Thoracic aorta (tissue), 2 donors: ENCODE results near the gene PLA1A. TPM values are rescaled to one million over a fixed set of nuclear protein-coding genes. Genes with fewer than 3 reads are reported as not detected.
"Not testable (repeated sequence)": the region's sequence is repeated elsewhere in the genome, so short reads cannot be mapped to it uniquely, and the experiment has no call there.

Experiments used
- ATAC-seq: fragments of 150-250 bp; one replicate; pipeline ENCODE4 v1.8.0; 2017; ENCODE audit warnings: low read depth; ENCODE audit not compliant: insufficient number of reproducible peaks, low FRiP score
- DNase-seq: peaks from one replicate; pipeline ENCODE4 v3.0.0-alpha.2; 2020; ENCODE audit warnings: low spot score
- H3K27ac ChIP-seq, 2 donors: fragments of 200-600 bp; sonication (generic); 1 replicate in 1 of 2; 2 replicates in 1 of 2; pipeline ENCODE4 v1.5.1; 2016; ENCODE audit warnings: mild to moderate bottlenecking in 2 of 2, moderate library complexity in 2 of 2
- H3K27me3 ChIP-seq: fragments of 200-600 bp; sonication (generic); replicated peaks from 2 replicates; pipeline ENCODE4 v1.6.0; 2016; ENCODE audit warnings: mild to moderate bottlenecking; ENCODE audit not compliant: insufficient read depth
- H3K36me3 ChIP-seq: fragments of 200-600 bp; sonication (generic); one replicate; pipeline ENCODE4 v1.5.1; 2016
- H3K4me1 ChIP-seq, 2 donors: fragments of 200-600 bp; sonication (generic); 1 replicate in 1 of 2; 2 replicates in 1 of 2; pipeline versions ENCODE4 v1.5.1 to v1.6.0; 2016; ENCODE audit warnings: low read depth in 2 of 2, mild to moderate bottlenecking in 1 of 2; ENCODE audit not compliant: control insufficient read depth in 1 of 2
- H3K4me3 ChIP-seq: fragments of 200-600 bp; sonication (generic); 2 replicates; pipeline ENCODE4 v1.5.1; 2016; ENCODE audit warnings: mild to moderate bottlenecking
- H3K9me3 ChIP-seq: fragments of 200-600 bp; sonication (generic); 2 replicates; pipeline ENCODE4 v1.5.1; 2016
- CTCF ChIP-seq: fragments of 200-600 bp; sonication (generic); IDR thresholded peaks from one replicate; pipeline ENCODE4 v1.5.1; 2019; ENCODE audit warnings: antibody characterized with exemption
- total RNA-seq, 2 donors: library from RNA; depleted of rRNA; stranded (reverse); fragments of >200 nt; gene quantifications; one replicate each; pipeline versions ENCODE4 v1.1.0 to v1.2.3, GENCODE V29; 2016

The PLA1A gene
- total RNA-seq, result 10 to 100 TPM in 1 of 2 donors, 1 to 10 TPM in 1; 4.9 to 20.8 TPM

GRCh38 chr3:119597548-119598288, at the start of gene PLA1A:
PLA1A (plus strand) TSS chr3:119597885; CDS start chr3:119597914, 29 bp downstream.
- H3K27ac ChIP-seq, result no peak within 1 kb of the TSS
- TF ChIP-seq CTCF, result no peak
- H3K4me1 ChIP-seq, result peaks cover 0 to 14% of the 10 kb centered on the region in 2 donors
- no peak for DNase-seq
- no peaks in the 10 kb centered on the region for H3K9me3 ChIP-seq
- H3K4me3 ChIP-seq, result no peak within 1 kb of the TSS
- no peaks in the 10 kb centered on the region for H3K36me3 ChIP-seq
- no peaks in the 10 kb centered on the region for H3K27me3 ChIP-seq
- no peak for ATAC-seq

GRCh38 chr3:119548341-119548740, 49.3 kb upstream of the PLA1A start:
- Histone ChIP-seq H3K36me3 (no peaks in the 10 kb centered on the region), H3K4me3 (no peak overlapping the region), H3K9me3 (no peaks in the 10 kb centered on the region), H3K4me1 (no peaks in the 10 kb centered on the region), H3K27ac (no peak overlapping the region), H3K27me3 (no peaks in the 10 kb centered on the region)
- no peak for TF ChIP-seq CTCF
- ATAC-seq (no peak), DNase-seq (no peak)

GRCh38 chr3:119550192-119550910, 47.3 kb upstream of the PLA1A start:
- H3K4me1 ChIP-seq, result no peaks in the 10 kb centered on the region
- no peak for TF ChIP-seq CTCF
- no peaks in the 10 kb centered on the region for H3K9me3 ChIP-seq
- DNase-seq (no peak), ATAC-seq (no peak)
- no peaks in the 10 kb centered on the region for H3K27me3 ChIP-seq
- H3K27ac ChIP-seq, result no peak overlapping the region
- H3K4me3 ChIP-seq, result no peak overlapping the region
- H3K36me3 ChIP-seq, result no peaks in the 10 kb centered on the region

GRCh38 chr3:119551598-119551997, 46.1 kb upstream of the PLA1A start:
- TF ChIP-seq CTCF, result no peak
- Histone ChIP-seq H3K36me3 (no peaks in the 10 kb centered on the region), H3K27me3 (no peaks in the 10 kb centered on the region), H3K4me1 (no peaks in the 10 kb centered on the region), H3K4me3 (no peak overlapping the region), H3K27ac (no peak overlapping the region), H3K9me3 (no peaks in the 10 kb centered on the region)
- no peak for ATAC-seq
- no peak for DNase-seq

GRCh38 chr3:119552928-119553327, 44.8 kb upstream of the PLA1A start:
- not testable (repeated sequence) for DNase-seq, ATAC-seq, H3K27ac ChIP-seq

More at GRCh38 chr3:119552928-119553327, 44.8 kb upstream of the PLA1A start:
- not testable (repeated sequence) for H3K4me1 ChIP-seq, H3K4me3 ChIP-seq, H3K27me3 ChIP-seq, H3K36me3 ChIP-seq, H3K9me3 ChIP-seq
